ENCODE results near the gene SRP68.

The SRP68 gene

DNA sequence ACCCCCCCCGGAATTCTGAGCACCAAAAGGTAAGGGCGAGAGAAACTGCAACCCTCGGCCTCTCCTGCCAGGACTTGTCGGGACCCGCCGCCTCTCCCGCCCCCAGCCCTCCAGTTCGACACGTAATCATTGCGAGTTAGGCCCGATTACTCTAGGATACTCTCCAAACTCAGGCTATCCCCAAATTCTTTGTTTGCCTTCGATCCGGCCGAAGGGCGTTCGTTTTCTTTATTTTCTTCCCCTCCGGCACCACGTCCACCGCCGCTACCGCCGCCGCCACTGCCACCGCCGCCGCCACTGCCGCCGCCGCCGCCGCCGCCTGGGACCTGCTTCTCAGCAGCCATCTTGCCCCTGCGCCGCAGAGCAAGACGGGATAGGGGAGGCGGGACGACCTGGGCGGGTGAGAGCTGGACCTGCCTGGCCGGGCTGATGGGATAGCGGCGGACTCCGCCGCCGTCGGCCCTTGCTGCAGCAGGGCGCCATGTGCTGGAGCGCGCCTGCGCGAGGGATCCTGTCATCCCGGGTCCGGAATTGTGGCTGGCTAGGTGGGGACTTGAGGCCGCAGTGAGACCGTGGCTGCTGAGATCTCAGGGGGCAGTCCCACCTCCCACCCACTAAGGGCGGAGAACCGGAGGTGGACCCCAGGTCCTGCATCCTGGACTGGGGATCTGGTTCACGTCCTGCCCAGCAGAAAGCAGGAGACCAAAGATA, at the start of gene SRP68:
SRP68 (minus strand) TSS at position 370 of the 711 bp plus-strand sequence; CDS start at position 344, 26 bp downstream.
- peak; percentile 89 for DNase-seq

DNA sequence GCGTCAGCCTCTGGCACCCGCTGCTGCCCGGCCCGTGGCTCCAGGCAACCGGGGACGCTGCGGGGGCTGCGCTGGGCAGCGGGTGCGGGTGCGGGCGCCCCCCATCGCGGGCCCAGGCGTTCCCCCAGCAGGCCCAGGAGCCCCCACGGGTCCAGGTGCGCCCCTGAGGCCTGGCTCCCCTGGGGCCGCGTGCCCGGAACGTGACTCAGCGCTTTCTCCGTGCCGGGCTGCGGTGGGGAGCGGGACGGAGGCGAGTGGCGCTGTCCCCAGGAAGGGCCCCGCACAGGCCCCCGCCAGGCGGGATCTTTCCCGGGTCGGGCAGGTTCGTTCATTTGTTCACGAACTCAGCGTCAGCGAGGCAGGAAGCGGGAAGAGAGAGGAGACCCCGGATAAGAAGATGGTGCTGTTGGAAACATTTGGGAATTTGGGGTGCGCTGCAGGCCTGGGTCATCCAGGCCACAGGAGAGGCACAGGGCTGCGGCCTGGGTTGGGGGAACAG, 49.7 kb upstream of the SRP68 start:
- DNase-seq, result peak; percentile 45

DNA sequence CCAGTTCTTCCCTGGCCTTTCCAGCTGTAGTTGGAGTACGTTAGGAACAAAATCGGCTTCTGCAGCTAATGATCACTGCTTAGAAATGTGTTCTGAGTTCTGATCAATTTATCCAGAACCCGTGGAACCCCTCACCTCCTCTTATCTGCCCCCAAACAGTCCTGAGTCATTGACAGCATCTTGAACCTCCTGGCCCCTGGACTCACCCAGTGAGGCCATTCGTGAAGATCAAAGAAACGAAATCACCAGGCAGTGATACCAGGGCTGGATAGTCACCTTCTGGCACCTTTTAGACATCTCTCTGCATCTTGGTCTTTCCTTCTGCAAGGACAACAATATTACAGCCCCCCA, 48.3 kb upstream of the SRP68 start:
- no peak for DNase-seq

DNA sequence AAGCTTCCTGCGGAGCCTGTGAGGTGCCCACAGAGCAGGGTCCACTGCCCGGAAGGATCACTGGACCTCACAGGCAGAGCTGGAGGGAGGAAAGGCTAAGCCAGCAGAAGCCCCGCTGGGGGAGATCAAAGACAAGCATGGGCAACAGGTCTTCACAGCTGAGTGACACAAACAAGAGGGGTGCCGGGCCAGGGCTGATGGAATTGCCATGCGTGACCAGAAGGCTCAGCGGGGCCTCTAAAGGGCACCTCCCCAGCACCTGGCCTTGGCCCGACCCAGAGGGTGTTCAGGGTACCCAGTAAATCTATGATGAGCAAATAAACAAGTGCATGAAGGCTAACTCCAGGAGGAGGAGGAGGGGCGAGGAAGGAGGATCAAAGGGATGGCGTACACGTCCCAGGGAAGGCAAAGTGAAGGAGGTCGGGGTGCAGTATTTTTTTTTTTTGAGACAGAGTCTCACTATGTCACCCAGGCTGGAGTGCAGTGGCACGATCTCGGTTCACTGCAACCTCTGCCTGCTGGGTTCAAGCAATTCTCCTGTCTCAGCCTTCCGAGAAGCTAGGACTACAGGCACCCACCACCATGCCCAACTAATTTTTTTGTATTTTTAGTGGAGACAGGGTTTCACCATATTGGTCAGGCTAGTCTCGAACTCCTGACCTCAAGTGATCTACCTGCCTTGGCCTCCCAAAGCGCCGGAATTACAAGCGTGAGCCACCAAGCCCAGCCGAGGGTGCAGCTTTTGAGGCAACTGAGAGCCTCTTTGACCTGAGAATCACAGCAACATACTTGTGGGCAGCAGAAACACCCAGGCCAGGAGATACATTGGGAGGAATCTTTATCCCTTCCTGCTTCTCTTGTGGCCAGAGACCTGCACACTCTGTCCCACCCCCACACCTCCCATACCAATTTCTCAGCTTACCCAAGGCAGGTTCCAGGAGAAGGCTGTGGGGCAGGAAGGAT, 47.4 kb upstream of the SRP68 start:
- no peak for DNase-seq

DNA sequence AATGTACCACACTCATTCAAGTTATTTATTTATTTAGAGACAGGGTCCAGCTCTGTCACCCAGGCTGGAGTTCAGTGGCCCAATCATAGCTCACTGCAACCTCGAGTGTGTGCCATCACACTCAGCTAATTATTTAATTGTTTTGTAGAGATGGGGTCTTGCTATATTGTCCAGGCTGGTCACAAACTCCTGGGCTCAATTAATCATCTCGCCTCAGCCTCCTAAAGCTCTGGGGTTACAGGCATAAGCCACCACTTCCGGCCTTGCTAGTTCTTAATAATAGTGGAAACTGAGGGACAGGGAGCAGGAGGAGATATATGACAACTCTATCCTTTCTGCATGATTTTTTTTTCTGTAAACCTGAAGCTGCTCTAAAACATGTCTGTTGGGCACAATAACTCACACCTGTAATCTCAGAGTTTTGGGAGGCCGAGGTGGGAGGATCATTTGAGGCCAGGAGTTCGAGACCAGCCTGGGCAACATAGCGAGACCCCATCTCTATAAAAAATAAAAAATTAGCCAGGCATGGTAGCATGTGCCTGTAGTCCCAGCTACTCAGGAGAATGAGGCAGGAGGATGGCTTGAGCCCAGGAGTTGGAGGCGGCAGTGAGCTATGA, 42.9 kb upstream of the SRP68 start:
- DNase-seq, result no peak

DNA sequence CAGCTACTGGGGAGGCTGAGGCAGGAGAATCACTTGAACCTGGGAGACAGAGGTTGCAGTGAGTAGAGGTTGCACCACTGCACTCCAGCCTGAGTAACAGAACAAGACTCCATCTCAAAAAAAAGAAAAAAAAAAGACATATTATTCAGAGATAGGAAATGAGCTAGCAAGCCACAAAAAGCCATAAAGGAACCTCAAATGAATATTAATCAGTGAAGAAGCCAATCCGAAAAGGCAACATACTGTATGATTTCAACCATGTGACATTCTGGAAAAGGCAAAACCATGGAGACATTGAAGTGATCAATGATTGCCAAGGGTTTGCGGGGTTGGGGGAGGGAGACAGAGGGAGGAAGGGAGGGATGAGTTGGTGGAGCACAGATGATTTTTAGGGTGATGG, 39.6 kb upstream of the SRP68 start:
- DNase-seq, result no peak

DNA sequence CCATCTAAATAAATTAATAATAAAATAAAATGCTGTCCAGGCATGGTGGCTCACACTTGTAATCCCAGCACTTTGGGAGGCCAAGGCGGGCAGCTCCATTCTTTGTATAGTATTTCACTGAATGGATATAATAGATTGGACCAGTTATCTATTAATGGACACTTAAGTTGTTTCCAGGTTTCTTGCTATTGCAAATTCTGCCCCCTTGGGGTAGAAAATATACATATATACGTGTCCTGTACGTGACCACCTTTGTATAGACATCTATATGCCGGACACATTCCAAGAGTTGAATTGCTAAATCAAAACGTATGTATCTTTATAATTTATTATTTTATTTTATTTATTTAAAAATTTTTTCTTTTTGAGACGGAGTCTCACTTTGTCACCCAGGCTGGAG, 35.2 kb upstream of the SRP68 start:
- DNase-seq, result no peak

DNA sequence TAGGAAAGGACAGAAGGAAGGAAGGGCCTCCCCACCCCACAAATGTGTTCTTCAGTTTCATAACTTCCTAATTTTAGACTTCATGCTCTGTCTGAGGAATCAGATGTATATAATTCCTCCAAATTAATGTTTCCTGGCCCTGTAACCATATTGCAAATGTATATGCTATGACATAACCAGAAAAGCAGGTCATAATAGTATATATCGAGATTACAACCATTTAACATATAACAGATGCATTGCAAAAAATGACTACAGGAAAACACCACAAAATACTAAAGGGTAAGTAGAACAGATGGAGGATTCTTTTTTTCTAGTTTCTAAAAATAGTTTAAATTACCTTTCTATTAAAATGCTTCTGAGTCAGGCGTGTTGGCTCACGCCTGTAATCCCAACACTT, 34.4 kb upstream of the SRP68 start:
- DNase-seq, result no peak

DNA sequence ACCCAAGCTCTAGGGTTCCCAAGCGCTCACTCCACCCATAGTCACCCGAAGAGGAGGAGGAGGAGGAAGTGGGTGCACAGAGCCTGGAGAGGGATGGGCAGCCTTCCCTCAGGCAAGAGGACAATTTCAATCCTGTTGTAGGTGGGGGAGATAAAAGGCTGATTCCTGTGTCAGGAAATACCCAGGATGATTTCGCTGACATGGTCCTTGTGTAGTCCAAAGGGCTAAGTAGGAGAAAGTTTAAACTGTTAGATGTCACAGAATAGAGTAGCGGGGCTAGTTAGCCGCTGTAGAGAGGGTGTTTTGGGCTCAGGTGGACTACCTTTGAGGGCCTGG, 32.5 kb upstream of the SRP68 start:
- DNase-seq, result no peak

DNA sequence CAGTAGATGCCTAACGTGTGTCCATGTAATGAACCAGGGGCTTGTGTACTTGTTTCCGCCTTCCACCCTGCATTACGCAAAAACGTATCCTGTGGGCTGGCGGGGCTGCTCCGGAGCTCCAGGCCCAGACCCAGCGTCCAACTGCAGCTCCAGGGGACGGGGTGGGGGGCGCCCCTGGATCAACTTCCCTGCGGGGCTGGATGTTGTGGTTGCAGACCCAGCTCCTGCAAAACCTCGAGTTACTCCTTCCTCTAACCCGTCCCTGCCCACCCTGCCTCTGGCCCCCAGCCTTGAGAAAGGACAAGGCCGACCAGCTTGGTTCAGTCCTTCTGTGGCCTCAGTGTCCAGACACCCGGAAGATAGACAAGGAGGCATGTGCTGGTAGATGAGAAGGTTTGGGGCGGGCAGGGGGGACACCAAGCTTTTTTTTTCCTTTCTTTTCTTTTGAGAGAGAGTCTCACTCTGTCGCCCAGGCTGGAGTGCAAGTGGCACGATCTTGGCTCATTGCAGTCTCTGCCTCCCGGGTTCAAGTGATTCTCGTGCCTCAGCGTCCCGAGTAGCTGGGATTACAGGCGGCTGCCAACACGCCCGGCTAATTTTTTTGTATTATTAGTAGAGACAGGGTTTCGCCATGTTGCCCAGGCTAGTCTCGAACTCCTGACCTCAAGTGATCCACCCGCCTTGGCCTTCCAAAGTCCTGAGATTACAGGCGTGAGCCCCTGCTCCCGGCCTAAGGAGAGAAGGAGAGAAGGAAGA, 32.0 kb upstream of the SRP68 start:
- DNase-seq, result no peak

DNA sequence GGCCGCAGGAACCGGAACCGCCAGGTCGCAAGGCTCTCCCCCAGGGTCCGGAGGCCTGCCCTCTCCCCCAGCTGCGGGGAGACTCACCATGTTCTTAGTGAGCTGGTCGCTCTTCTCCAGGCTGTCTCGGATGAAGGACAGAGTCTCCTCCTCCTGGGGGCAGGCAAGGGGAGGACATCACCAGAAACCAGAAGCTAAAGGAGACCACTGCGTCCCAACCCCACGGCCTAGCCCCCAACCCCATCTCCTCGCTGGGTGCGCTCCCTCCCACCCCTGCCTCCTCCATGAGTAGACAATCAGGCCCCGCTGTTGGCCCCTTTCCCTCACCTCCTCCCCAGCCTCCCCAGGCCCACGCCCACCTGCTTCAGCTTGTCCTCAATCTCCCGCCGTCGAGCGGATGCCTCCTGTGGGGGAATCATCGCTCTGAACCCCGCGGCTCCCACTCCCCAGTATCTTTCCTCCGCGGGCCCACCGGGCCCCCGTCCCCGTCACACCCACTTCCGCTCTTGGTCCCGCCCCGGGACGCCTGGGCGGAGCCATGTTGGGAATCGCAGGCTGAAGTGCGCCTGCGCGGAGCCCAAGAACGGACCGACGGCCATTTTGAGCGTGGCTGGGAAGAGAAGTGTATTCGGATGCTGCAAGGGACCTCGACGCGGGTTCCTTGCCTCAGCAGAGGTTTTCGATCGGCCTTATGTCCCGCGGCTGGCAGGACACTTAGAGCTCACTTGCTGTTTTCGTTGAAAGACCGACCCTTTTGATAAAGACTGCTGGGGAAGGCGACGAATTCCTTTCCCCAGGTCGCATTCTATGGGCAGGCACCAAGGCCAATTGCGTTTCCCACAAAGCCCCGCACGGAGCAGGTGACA, 31.2 kb upstream of the SRP68 start, which contains the start of gene EXOC7:
EXOC7 (minus strand) TSS at position 514 of the 866 bp plus-strand sequence; CDS start at position 419, 95 bp downstream.
- peak; percentile 94 for DNase-seq

DNA sequence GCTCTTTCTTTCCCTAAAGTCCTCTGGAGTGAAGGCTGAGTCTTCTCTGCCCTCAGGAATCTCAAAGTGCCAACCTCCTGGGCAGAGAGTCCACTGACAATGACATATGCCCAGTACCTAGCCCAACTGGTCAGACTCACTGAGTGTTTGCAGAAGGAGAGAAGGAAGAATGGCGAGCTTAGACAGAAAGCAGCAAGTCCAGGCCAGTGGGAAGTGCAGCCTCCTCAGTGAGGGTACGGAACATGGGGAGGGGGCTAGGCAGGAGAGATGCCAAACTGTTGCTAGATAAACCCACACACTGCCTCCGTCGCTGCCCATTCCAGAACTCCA, 30.6 kb upstream of the SRP68 start:
- no peak for DNase-seq

DNA sequence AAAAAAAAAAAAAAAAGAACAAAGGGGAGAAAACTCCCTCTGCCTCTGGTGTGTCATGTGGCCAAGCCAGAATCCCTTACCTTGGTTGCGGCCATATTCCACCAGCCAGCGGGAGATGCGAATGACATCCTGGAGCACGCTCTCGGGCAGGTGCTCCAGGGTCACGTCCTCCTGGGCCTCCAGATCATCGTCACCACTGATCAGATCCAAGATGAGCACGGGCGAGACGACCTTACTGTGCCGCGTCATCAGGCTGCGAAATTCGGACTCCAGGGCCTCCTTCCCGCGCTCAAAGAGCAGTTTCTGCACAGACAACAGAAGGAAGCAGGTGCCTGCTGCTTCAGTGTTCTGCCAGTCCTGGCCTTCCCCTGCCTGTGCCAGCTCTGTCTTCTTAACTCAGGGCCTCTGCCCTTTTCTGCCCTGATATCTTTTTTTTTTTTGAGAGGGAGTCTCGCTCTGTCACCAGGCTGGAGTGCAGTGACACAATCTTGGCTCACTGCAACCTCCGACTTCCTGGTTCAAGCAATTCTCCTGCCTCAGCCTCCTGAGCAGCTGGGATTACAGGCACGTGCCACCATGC, 25.5 kb upstream of the SRP68 start:
- DNase-seq, result no peak

DNA sequence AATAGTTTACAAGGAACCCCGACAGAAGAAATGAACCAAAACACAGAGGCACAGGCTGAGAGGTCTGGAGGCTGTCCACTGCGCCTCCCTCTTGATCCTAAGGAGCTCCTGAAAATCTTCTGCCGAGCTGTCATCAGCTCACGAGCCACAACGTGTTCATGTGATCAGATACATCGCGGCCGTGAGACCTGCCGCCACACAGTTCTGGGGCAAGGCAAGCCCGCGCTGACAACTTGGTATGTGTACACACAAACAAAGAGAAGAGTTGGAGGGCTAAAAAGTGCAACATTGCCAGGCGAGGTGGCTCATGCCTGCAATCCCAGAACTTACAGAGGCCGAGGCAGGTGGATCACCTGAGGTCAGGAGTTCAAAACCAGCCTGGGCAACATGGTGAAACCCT, 23.6 kb upstream of the SRP68 start:
- no peak for DNase-seq

DNA sequence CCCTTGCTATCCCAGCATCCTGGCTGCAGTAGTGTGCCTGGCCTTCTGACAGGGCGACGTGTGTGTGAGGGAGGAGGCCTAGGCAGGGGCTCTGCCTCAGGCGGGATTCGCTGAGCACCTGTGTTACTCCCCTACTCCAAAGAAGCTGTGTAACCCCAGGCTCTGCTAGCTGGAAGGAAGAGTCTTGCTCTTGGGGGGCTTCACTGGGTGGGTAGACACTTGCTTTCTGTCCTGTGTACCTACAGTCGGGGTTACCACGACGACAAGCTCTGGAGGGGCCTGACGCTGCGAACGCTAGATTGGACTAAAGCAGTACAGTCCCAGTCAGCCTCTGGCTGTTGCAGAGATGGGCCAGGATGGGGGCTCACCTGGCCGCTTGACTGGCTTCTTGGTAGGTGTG, 21.7 kb upstream of the SRP68 start:
- DNase-seq, result no peak

DNA sequence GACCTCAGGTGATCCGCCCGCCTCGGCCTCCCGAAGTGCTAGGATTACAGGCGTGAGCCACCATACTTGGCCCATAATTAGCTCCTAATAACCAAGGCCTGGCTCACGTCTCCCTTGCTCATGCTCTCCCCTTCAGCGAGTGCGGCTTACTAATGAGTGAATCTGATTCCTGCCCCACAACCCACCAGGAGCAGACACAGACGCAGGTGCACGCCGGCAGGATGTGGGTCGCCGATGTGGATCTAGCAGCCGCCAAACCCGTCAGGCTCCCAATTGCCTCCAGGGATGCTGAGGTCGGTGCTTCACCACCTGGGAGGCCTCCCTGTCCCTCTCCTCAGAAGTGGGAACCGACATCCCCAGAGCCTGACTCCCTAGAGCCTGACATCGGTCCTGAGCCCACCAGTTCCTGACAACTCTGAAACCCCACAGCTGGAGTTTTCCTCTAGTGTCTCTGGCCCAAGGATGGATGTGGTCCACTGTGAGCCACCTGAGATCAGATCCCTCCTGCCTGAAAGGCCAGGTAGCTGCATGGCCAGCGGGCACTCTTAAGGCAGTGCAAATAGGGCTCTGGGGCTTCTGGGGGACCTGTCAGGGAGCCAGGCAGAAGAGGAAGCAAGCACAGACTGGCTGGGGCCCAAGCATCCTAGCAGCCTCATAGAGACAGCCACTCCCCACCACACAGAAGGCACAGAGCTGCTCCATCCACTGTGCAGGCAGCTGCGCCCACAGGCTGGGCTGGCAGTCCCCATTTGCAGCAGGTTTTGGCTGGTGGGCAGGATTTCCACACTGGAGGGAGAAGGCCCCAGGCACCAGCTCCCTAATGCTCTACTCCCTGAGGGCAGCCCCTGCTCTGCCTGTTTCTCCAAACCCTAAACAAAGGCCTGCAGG, 20.5 kb upstream of the SRP68 start:
- DNase-seq, result no peak

DNA sequence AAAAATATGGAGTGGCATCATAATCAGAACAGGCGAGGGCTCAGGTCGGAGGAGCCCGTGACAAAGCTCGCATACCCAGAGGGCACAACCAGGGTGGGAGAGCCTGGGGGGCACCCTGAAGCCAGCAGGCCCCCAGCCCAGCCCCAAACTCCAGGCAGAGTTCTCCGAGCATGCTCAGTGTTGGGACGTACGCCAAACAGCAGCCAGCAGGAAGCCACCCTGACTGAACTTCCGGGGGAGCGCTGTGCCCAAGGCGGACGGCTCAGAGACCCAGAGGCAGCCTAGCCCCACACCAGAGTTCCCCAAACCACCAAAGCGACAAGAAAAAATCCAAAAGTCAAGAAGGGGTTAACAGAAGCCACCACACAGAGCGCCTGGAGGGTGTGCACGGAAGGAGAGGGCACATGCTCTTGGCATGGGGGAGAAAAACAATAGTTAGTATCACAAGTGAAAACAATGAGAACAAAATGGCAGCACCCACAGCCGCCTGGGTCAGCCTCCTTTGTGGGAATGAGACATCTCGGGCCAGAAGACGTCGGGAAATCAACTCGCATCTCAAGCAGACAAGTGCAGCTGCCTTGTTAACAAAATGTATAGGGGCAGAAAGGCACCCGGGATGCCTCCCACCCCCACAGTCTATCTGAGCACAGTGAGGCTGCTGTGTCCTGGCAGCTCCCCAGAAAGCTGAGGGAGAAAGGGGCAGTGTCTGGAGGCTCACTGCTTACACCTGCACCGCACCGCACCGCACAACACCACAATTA, 19.4 kb upstream of the SRP68 start:
- no peak for DNase-seq

DNA sequence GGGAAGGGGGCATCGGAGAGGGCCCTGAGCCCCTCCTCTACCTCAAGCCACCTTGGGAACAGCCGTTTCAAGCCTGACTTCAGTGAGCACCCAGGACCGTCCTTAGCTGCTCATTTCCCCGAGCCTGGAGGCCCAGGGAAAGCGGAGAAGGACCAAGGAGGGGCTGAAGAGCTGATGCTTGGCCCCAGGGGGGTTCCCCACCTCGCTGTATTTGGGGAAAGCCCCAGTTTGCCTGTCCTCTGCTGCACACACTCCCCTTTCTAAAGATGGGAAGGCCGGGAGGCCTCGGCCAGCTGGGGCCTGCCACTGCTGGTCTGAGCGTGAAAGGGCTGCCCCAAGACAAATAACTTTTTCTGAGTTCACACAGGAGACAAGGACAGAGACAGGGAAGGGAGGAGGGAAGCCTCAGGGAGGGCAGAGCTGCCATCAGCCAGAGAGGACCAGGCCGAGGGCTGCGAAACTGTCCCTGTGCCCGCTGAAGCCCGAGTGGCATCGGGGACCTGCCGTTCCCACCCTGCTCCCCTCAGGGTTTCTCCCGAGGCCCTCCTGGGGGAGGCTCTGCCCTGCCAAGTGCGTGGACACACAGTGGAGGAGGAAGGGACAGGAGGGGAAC, 18.3 kb upstream of the SRP68 start:
- no peak for DNase-seq
